Right lobe of liver (tissue), 4 donors: ENCODE results near the gene MADCAM1.

Experiments used
- CTCF ChIP-seq, 4 donors: fragments of 200-600 bp in 3 of 4; fragments of 450-650 bp in 1 of 4; IDR thresholded peaks; one replicate each; pipeline versions ENCODE4 v1.5.1 to v1.8.0; 2016 to 2022; ENCODE audit warnings: antibody characterized with exemption in 4 of 4, mild to moderate bottlenecking in 2 of 4
- POLR2A ChIP-seq: fragments of 450-650 bp; IDR thresholded peaks from one replicate; pipeline ENCODE4 v1.6.1; 2017; ENCODE audit warnings: antibody characterized with exemption, mild to moderate bottlenecking
- donor health status: DM: no; HTN: no; CAD: no.
- donor health status: DM: no; HTN: no; CAD: no.
- donor health status: DM: no; HTN: yes; CAD: no.

GRCh38 chr19:512547-513365 lies 16.5 kb downstream of the MADCAM1 start:
- no peak for TF ChIP-seq CTCF (IDR thresholded peaks at IDR 0.05)
- TF ChIP-seq POLR2A: no peak
